Measurements from ENCODE around the gene ITPRIPL2. TPM values are rescaled to one million over a fixed set of nuclear protein-coding genes. Genes with fewer than 3 reads are reported as not detected.
A peak's percentile ranks its signal among the peaks of the same experiment; 100 is the strongest.

The ITPRIPL2 gene
- total RNA-seq, 1 donor from 2014 or later = 71.2 TPM

- TF ChIP-seq POLR2A (IDR thresholded peaks at IDR 0.05) (no peak), POLR2AphosphoS5 (IDR thresholded peaks at IDR 0.05; ENCODE audit: insufficient read depth in 1 of 2, low read depth in 1 of 2) (no peak), CTCF (IDR thresholded peaks at IDR 0.05) (peak; percentile 23 to 37 (median 23))
- H3K4me3 ChIP-seq = no peak overlapping the region
- intact Hi-C loops (cut with DNase I) = loop anchor here (10.0 kb wide), 1 partner anchor 87 kb away; the partner anchor contains the start of gene TMC7
- H3K4me1 ChIP-seq = peaks cover 16% of the 10 kb centered on the region
- DNase-seq (ENCODE audit: extremely low spot score in 2 of 2) = no peak
- H3K27me3 ChIP-seq = no peaks in the 10 kb centered on the region
- H3K36me3 ChIP-seq = peaks cover 0 to 16% of the 10 kb centered on the region in 2 donors
- H3K9me3 ChIP-seq = no peaks in the 10 kb centered on the region
- H3K27ac ChIP-seq = no peak overlapping the region
Observed at GRCh38 chr16:19071811-19072777, 41.7 kb upstream of the ITPRIPL2 start.

GRCh38 chr16:19073344-19073743 is 40.4 kb upstream of the ITPRIPL2 start:
- Histone ChIP-seq H3K36me3 (peaks cover 0 to 23% of the 10 kb centered on the region in 2 donors), H3K27me3 (no peaks in the 10 kb centered on the region), H3K27ac (no peak overlapping the region), H3K4me3 (no peak overlapping the region), H3K9me3 (no peaks in the 10 kb centered on the region), H3K4me1 (peaks cover 11% of the 10 kb centered on the region)
- intact Hi-C loops (cut with DNase I) = loop anchor here (10.0 kb wide), 1 partner anchor 89 kb away; the partner anchor contains the start of gene TMC7
- no peak for DNase-seq (ENCODE audit: extremely low spot score in 2 of 2)
- TF ChIP-seq POLR2A (IDR thresholded peaks at IDR 0.05) (no peak), POLR2AphosphoS5 (IDR thresholded peaks at IDR 0.05; ENCODE audit: insufficient read depth in 1 of 2, low read depth in 1 of 2) (no peak), CTCF (IDR thresholded peaks at IDR 0.05) (no peak)

- no peak overlapping the region for H3K27ac ChIP-seq
- H3K36me3 ChIP-seq = peaks cover 0 to 28% of the 10 kb centered on the region in 2 donors
- peaks cover 6% of the 10 kb centered on the region for H3K4me1 ChIP-seq
- no peaks in the 10 kb centered on the region for H3K27me3 ChIP-seq
- H3K9me3 ChIP-seq = no peaks in the 10 kb centered on the region
- DNase-seq (ENCODE audit: extremely low spot score in 2 of 2) = no peak
- intact Hi-C loops (cut with DNase I) = loop anchor here (10.0 kb wide), 1 partner anchor 89 kb away; the partner anchor contains the start of gene TMC7
- no peak for TF ChIP-seq CTCF (IDR thresholded peaks at IDR 0.05)
- TF ChIP-seq POLR2A (IDR thresholded peaks at IDR 0.05) = no peak
- no peak for TF ChIP-seq POLR2AphosphoS5 (IDR thresholded peaks at IDR 0.05; ENCODE audit: insufficient read depth in 1 of 2, low read depth in 1 of 2)
- H3K4me3 ChIP-seq = no peak overlapping the region
Observed at GRCh38 chr16:19073863-19074262, 39.9 kb upstream of the ITPRIPL2 start.

GRCh38 chr16:19075511-19075910 is 38.3 kb upstream of the ITPRIPL2 start:
- H3K27me3 ChIP-seq = no peaks in the 10 kb centered on the region
- intact Hi-C loops (cut with DNase I) = loop anchor here (10.0 kb wide), 1 partner anchor 91 kb away; the partner anchor contains the start of gene TMC7
- H3K4me3 ChIP-seq = no peak overlapping the region
- DNase-seq (ENCODE audit: extremely low spot score in 2 of 2) = no peak
- TF ChIP-seq POLR2AphosphoS5 (IDR thresholded peaks at IDR 0.05; ENCODE audit: insufficient read depth in 1 of 2, low read depth in 1 of 2) (no peak), POLR2A (IDR thresholded peaks at IDR 0.05) (no peak), CTCF (IDR thresholded peaks at IDR 0.05) (no peak)
- H3K9me3 ChIP-seq = no peaks in the 10 kb centered on the region
- H3K27ac ChIP-seq = no peak overlapping the region
- H3K4me1 ChIP-seq = no peaks in the 10 kb centered on the region
- peaks cover 0 to 32% of the 10 kb centered on the region in 2 donors for H3K36me3 ChIP-seq

All from vagina (tissue), 2 donors.